HG02973 (cell line): ENCODE data around the gene HJV.
"Not testable (repeated sequence)": the region's sequence is repeated elsewhere in the genome, so short reads cannot be mapped to it uniquely, and the experiment has no call there.

Experiments used
- ATAC-seq: cut with Tn5 transposase; IDR thresholded peaks from one replicate; pipeline ENCODE4 v1.9.1; 2021; ENCODE audit warnings: moderate library complexity; ENCODE audit not compliant: unreplicated experiment

Gene HJV, protein sequence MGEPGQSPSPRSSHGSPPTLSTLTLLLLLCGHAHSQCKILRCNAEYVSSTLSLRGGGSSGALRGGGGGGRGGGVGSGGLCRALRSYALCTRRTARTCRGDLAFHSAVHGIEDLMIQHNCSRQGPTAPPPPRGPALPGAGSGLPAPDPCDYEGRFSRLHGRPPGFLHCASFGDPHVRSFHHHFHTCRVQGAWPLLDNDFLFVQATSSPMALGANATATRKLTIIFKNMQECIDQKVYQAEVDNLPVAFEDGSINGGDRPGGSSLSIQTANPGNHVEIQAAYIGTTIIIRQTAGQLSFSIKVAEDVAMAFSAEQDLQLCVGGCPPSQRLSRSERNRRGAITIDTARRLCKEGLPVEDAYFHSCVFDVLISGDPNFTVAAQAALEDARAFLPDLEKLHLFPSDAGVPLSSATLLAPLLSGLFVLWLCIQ

DNA sequence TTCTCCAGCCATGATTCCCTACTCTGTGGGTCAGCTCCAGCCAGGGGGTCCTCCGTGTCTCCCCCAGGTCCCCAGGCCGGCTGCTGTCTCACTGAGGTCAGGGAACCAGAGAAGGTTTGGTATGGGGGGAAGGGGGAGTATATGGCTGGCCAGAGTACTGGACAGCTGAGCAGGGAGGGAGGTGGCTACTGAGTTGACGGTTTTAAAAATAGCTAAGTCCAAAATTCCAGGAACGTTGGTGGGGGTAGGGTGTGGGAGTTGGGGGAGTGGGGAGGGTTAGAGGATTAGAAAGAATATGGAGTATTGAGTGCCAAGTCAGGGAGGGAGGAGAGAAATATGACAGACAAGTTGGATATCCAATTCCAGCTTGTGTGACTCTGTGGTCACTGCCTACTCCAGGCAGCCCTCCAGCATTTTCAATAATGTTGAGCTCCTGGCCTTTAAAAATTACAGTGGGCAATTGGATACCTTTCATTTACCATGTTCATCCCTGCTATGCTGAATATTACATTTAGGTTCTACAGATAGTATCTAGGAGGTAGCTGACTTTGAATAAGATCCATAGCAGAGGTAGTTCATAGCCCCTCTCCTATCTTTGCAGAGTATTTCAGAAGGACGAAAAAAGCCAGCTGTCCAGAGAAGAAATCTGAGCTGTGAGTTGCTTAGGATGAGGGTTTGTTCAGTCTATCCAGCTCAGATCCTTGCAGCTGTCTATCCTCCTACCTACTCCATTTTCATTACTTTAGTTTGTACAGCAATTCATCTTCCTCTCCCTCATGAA lies at the start of gene HJV:
HJV (minus strand) TSS at position 114 of the 781 bp plus-strand sequence. CDS start 1,504 bp downstream, outside the sequence.
- no peak for ATAC-seq

DNA sequence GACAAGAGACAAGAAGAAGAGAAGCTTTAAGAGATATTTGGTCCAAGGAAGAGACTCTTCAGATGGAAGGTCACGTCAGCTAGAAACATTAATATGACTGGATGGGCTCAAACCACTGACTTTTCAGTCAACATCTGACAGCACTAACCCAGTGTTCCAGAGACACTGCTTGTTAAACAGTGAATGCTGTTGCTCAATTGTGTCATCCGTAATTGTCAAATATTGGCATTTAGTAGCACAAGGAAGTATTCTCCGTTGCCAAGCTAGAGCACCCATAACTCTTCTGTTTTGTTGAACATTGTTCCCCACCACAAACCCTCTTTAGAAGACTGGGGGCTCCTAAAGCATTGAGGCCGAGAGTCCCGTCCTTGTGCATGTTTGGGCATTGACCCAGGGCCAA lies 37.6 kb upstream of the HJV start:
- not testable (repeated sequence) for ATAC-seq

DNA sequence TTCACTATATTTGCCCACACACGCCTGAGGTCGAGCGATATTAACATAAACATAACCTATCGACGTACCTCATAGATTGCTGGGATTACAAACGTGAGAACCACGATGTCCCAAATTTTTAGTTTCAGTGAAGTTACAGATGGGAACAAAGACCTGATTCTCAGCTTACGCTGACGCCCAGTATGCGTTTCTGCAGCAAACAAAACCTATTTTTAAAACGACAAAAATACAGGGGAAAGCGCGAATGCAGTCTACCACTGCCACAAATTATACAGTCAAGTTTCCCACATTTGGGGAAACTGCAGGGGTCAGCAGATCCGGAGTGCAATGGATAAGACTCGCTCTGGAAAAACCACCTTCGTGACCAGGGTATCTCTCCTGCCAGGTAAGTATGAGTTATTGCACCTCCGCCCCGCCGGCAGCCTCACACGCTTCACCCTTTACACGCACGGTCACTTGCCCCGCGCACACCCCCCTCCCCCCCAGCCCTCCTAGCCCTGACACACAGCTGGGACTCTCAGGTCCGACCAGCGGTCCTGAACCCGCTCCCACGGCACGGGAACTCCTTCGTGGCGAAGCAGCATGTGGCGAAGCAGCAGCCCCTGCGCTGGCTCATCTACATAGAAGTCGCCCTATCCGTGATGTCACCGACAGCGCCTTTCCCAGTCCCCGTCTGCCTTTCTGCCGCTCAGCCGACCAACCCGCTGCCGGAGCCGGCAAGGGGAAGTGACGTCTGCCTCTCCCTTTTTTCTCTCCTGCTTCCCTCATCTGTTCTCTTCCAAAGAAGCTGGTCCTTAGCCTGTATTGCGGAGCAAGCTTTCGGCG lies 30.5 kb upstream of the HJV start:
- ATAC-seq, result peak; percentile 79

DNA sequence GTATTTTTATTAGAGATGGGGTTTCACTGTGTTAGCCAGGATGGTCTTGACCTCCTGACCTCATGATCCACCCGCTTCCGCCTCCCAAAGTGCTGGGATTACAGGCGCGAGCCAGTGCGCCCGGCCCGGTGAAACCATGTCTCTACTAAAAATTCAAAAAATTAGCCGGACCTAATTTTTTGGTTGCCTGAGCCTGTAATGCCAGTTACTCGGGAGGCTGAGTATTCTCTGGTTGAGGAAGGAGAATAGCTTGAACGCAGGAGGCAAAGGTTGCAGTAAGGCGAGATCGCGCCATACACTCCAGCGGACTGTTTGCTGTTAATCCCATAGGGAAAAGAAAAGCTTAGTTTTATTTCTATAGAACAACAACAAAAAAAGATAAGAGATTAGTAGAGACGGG lies 29.9 kb upstream of the HJV start:
- ATAC-seq, result no peak

DNA sequence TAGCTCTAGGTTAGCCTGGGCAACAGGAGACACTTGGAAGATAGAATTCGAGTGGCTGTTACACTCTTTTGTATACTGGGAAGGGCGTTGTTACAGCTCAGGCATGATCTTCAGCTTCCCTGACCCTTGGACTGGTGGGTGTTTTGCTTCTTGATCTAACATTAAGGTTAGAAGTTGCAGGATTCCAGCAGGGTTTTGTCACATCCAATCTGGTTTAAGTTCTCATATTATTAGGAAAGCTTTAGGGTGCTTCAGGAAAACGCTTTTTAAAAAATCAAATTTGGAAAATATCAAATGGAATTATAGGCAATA lies 29.1 kb upstream of the HJV start:
- not testable (repeated sequence) for ATAC-seq

DNA sequence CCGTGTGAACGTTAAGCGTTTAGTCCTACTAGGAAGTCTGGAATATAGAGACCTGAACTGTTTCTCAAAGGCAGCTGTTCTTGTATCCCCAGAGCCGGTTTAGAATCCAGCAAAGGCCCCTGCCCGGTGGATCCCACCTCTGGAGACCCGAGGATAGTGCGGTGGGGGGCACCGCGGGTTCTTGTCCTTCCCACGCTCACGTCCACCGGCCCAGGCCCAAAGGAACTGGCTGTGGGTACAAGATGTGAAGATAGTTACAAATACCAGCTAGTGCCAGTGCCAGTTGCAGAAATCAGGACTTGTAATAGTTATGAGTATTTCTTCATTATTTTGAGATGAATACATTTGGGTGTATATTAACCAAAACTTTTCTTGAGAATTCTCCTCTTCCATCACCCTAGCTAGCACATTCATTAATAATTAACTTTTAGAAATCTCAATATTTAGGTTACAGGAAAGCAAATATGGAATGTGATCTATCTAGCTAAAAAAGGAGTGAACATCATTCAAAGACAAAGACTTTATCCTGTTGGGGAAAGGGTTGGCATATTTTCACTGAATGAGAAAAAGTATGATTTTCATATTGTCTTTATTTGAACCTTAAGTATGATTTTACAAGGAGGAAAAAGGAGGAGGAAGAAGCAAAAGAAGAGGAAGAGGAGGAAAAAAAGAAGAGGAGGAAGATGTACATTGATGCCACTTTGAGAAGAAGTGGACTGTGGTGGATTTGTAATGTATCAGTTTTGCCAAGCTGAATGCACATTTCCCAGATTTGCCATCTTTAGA lies 28.5 kb upstream of the HJV start:
- ATAC-seq, result not testable (repeated sequence)

DNA sequence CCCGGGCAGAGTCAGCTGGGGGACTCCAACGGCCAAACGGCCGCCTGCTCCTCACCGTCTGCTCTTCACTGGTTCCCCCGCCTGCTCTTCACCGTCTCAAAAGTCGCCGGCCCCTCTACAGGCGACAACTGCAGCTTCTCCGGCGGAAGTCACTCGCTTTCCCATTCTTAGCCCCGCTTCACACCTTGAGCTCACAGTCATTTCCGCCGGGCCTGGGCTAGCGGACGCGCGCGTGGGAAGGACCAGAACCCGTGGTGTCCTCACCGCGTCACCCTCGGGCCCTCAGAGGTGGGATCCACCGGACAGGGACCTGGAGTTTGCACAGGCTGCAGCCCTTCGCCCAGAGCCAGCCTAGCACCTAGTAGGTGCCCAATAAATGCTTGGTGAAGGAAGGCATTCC lies 27.9 kb upstream of the HJV start:
- no peak for ATAC-seq

DNA sequence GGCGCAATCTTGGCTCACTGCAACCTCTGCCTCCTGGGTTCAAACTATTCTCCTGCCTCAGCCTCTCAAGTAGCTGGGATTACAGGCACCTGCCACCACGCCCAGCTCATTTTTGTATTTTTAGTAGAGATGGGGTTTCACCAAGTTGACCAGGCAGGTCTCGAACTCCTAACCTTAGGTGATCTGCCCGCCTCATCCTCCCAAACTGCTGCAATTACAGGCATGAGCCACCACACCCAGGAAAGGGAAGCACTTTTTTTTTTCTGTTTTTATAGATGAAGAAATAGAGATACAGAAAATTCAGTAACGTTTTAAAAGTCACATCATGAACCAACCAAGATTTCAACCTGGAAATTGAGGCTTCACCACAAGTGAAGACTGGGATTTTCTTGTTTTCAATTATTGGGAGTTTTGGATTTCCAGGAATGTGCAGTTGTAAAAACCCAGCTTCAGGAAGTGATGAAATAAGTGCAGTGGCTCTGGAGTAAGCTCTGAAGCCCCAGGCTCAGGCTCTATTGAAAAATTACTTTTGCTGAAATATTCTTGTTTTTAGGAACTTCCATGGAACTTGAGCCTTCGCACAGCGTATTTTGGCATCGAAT lies 27.1 kb upstream of the HJV start:
- ATAC-seq, result not testable (repeated sequence)

DNA sequence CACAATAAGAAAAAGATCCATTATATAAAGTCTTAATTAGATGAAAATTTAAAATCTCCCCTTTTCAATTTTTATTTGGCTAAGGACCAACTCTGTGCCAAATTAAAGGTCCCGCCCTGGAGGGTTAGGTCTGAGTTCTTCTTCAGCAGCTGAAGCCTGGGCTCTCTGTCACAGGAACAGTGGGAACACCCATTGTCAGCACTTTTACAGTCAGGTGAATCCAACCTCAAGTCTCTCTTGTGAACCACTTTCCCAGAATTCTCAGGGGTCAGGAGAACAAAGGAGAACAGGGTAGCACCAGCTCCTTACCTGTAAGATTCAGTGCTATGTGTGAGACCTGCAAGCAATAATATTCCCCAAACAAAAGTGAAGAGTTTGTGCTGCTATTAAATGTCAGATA lies 25.1 kb upstream of the HJV start:
- no peak for ATAC-seq

DNA sequence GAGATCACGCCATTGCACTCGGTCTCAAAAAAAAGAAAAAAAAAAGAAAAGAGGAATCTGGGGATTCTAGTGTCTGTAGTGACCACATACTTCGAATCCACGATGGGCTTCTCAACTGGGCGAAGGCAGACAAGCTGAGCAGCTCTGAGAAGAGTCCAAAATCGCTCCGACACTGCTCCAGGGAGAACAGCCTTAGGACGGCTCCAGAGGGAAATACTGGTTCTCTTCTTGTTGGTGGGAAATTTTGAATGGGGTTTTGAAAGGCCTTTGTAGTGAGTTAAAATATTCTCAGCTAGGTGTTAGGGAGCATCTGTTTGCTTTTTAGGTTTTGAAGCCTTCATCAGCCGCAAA lies 18.3 kb upstream of the HJV start:
- no peak for ATAC-seq

DNA sequence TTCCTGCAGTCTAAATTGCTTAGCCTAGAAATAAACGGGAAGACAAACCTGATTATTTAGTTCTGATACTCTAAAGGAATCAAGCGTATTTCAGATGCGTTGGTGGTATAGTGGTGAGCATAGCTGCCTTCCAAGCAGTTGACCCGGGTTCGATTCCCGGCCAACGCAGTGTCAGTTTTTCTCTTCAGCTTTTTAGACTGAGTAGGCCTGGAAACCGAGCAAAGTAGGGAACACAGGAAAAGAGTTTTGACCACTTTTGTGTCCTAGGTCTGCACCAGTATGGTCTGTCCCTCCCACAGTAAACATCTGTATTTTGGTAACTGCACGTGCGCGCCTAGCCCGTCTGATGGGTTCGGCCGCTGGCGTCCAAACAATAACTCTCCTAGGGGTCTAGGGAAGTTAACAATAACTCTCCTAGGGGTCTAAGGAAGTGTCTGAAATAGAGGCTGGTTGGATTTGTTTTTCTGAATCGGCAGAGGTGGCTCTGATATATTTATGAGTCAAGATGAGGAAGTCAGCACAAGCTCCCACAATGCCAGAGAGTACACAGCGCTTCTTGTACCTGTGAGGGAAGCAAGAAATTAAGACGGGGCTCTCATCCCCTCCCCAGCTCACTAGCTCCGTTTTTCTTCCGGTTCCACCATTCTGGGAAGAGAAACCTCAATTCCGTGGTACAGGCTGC lies 15.6 kb upstream of the HJV start:
- no peak for ATAC-seq

DNA sequence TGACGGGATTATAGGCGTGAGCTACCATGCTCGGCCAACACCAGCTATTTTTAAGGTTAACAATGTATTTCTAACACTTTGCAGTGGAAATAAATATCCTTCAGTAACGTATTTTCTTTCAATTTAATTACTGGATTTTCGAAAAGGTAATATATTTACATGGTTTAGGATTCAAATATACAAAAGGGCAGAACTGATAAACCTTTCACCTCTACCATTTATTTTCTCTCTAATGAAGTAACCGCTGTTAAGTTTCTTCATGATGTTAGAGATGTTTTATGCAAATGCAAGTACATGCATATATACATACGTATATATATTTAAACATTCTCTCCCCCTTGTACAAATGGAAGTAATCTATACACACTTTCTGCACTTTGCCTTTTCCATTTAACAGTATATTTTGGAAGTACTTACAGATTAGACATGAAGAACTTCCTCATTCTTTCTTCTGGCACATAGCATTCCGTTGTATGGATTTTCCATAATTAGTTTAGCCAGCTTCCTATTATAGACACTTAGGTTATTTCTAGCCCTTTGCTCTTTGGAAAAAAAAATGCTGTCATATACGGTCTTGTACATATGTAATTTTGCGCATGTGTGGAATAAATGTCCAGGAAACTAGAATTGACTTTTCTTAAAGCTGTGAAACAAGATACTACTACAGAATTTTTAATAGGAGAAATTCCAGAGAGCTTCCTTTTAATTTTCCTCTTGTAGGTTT lies 14.9 kb upstream of the HJV start:
- ATAC-seq, result no peak

DNA sequence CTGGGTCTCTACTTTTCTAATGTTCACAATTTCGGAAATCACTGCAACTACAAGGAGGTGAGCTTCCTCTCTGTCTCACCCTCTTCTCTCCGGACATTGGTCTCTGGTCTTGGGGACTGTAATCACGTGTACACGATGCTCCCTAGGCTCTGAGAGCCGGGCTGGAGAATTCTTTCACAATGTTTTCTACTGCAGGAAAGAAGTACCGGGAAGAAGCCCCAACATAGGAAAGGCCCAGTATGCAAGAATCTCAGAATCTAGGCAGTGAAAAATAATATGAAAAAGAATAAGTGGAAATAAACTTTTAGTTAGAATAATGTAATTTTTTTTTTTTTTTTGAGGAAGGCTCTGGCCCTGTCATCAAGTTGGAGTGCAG lies 13.5 kb upstream of the HJV start:
- no peak for ATAC-seq

DNA sequence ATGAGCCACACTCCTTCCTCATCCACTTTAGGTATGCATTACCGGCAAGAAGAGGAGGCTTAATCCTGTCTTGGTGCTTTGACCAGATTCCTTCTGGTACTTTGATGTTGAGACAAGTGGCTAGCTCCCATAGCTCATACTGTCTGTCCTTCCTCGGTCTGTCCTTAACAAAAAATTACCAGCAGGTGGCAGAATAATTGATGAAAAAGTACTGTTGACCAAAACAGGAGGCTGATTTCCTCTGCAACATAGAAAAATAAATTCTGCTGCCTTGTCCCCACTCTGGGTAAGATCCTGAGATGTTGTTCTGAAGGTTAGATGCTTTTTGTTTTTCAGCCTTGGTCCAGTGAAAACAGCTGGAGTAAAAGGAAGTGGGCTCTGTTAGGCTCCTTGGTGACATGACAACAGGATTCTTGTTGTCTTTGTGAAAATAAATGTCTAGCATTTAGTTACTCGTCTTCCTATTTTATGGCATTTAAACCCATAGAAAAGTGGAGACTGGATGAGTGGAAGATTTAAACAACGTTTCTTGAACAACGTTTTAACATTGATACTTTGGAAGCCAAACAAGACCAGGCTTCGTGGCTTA lies 11.2 kb upstream of the HJV start:
- no peak for ATAC-seq

DNA sequence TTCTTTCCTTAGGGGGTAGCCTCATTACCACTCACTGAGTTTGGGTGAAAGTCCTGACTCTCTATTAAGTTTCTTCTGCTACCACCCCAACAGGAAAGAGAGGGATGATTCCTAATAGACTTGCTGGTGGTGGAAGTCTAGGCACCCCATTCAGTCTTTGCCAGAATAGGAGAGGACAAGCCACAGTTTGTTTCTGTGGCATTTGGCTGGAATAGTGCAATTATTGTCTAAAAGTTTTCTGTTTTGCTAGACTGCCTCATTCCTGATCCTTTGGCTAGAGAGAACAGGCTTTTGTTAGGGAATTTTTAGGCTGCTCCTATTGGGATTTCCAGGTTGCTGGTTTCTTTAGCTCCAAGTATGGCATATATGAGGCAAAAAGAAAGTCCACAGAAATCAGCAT lies 9.9 kb upstream of the HJV start:
- ATAC-seq, result no peak

DNA sequence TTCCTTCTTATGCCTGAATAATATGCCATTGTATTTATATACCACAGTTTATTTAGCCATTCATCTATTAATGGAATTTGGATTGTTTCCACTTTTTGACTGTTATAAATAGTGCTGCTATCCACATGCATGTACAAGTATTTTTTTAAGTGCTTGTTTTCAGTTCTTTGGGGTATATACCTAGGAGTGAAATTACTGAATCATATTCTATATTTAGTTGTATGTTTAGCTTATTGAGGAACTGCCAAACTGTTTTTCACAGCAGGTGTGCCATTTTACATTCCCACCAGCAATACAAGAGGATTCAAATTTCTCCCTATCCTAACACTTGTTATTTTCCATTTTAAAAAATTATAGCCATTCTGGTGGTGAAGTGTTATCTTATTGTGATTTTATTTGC lies 7.6 kb upstream of the HJV start:
- ATAC-seq, result no peak

DNA sequence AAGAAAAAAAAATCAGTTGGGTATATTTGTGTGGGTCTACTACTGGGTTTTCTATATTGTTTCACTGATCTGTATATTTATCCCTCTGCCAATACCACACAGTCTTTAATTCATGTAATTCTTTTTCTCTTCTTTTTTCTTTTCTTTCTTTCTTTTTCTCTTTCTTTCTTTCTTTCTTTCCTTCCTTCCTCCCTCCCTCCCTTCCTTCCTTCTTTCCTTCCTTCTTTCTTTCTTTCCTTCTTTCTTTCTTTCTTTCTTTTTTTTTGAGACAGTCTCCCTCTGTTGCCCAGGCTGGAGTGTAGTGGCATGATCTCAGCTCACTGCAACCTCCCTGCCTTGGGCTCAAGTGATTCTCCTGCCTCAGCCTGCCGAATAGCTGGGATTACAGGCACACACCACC lies 5.1 kb upstream of the HJV start:
- ATAC-seq, result not testable (repeated sequence)

DNA sequence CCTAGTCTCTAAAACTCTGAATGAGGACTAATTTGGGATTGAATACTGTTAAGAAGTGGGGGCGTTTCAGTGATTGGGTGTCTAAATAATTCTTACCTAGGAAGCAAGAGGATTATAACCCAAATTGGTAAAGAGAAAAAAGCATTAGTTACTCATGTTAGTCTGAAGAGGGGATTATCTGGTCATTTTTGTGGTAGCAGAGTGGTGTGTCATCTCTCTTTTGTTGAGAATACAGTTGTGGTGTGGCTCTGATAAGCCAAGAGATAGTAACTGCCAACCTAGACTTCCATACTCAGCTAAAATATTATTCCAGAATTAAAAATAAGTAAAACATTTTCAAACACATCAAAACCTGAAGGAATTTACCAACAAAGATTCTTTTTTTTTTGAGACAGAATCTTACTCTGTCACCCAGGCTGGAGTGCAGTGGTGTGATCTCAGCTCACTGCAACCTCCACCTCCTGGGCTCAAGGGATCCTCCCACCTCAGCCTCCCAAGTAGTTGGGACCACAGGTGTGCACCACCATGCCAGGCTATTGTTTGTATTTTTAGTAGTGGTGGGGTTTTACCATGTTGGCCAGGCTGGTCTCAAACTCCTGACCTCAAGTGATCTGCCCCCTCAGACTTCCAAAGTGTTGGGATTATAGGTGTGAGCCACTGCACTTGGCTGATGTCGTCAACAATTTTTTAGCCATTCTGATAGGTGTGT lies 4.4 kb upstream of the HJV start:
- ATAC-seq, result not testable (repeated sequence)
